ENCODE results near the gene METTL8. TPM values are rescaled to one million over a fixed set of nuclear protein-coding genes. Genes with fewer than 3 reads are reported as not detected.

The METTL8 gene
- total RNA-seq, 1 experiment from 2014 or later, result 59.1 TPM

GRCh38 chr2:171289316-171289715 is 144.5 kb downstream of the METTL8 start (continued):
- TF ChIP-seq ZNF138 (CRISPR knock-in tag; conservative IDR thresholded peaks at IDR 0.05), result no peak
- no peak for TF ChIP-seq GTF2I (CRISPR knock-in tag; conservative IDR thresholded peaks at IDR 0.05)
- TF ChIP-seq AFF4 (CRISPR knock-in tag; IDR thresholded peaks at IDR 0.05; ENCODE audit: borderline replicate concordance), result no peak
- TF ChIP-seq USF2 (CRISPR knock-in tag; IDR thresholded peaks at IDR 0.05), result no peak
- no peak for TF ChIP-seq CREB1 (CRISPR knock-in tag; IDR thresholded peaks at IDR 0.05)

- Mint-ChIP-seq H3K4me3 (no peak overlapping the region), H3K9me3 (peaks cover 3% of the 10 kb centered on the region; the same call in 1 of the 2 replicates), H3K27me3 (ENCODE audit: low read depth) (no peaks in the 10 kb centered on the region), H3K4me1 (peaks cover 19% of the 10 kb centered on the region), H3K27ac (no peak overlapping the region), H3K36me3 (no peaks in the 10 kb centered on the region)
- ChIA-PET POLR2A (no interaction called here), CTCF (no interaction called here)
- no peak for DNase-seq (ENCODE audit: low spot score)
- no peak for ATAC-seq
- TF ChIP-seq SOX15 (CRISPR knock-in tag; IDR thresholded peaks at IDR 0.05) (no peak), EMX1 (CRISPR knock-in tag; IDR thresholded peaks at IDR 0.05) (no peak), E2F4 (CRISPR knock-in tag; IDR thresholded peaks at IDR 0.05; ENCODE audit: borderline replicate concordance, low read depth) (no peak), ZNF425 (CRISPR knock-in tag; conservative IDR thresholded peaks at IDR 0.05) (no peak), TCF7 (CRISPR knock-in tag; IDR thresholded peaks at IDR 0.05; ENCODE audit: low read depth) (no peak), ATF6 (CRISPR knock-in tag; IDR thresholded peaks at IDR 0.05) (no peak), HMGA2 (CRISPR knock-in tag; IDR thresholded peaks at IDR 0.05) (no peak), USF1 (CRISPR knock-in tag; IDR thresholded peaks at IDR 0.05) (no peak), STAT6 (CRISPR knock-in tag; conservative IDR thresholded peaks at IDR 0.05; ENCODE audit: low read depth) (no peak), AR (CRISPR knock-in tag; IDR thresholded peaks at IDR 0.05) (no peak), MXD4 (CRISPR knock-in tag; IDR thresholded peaks at IDR 0.05; ENCODE audit: borderline replicate concordance) (no peak), ESRRA (CRISPR knock-in tag; IDR thresholded peaks at IDR 0.05; ENCODE audit: borderline replicate concordance) (no peak), ZNF138 (CRISPR knock-in tag; conservative IDR thresholded peaks at IDR 0.05) (no peak), NFATC4 (CRISPR knock-in tag; IDR thresholded peaks at IDR 0.05) (no peak), OVOL2 (CRISPR knock-in tag; IDR thresholded peaks at IDR 0.05; ENCODE audit: borderline replicate concordance) (no peak), ELF4 (CRISPR knock-in tag; IDR thresholded peaks at IDR 0.05; ENCODE audit: low read depth) (no peak)
These were observed 146.2 kb downstream of the METTL8 start for GRCh38 chr2:171287611-171288010.

Data from WTC11 (cell line).